Ectodermal cell (in vitro differentiated cells): Measurements from ENCODE around the gene NAAA. TPM values are rescaled to one million over a fixed set of nuclear protein-coding genes. Genes with fewer than 3 reads are reported as not detected.
"Not testable (repeated sequence)": the region's sequence is repeated elsewhere in the genome, so short reads cannot be mapped to it uniquely, and the experiment has no call there.

ENCODE experiments used
- H3K27ac ChIP-seq: 2 replicates; pipeline ENCODE4 v1.7.0; 2013; ENCODE audit warnings: mild to moderate bottlenecking, low read depth, low read length; ENCODE audit not compliant: insufficient read depth, poor library complexity, severe bottlenecking
- H3K27me3 ChIP-seq: 2 replicates; pipeline ENCODE4 v1.7.0; 2013; ENCODE audit warnings: mild to moderate bottlenecking, low read length; ENCODE audit not compliant: insufficient read depth, control insufficient read depth, poor library complexity, severe bottlenecking
- H3K36me3 ChIP-seq: one replicate; pipeline ENCODE4 v1.7.0; 2013; ENCODE audit warnings: low read length; ENCODE audit not compliant: control insufficient read depth, insufficient read depth
- H3K4me1 ChIP-seq: one replicate; pipeline ENCODE4 v1.7.0; 2013; ENCODE audit warnings: low read length; ENCODE audit not compliant: control insufficient read depth, insufficient read depth
- H3K4me3 ChIP-seq: 2 replicates; pipeline ENCODE4 v1.7.0; 2013; ENCODE audit warnings: low read depth, low read length, control low read depth; ENCODE audit not compliant: insufficient read depth
- H3K9me3 ChIP-seq: 2 replicates; pipeline ENCODE4 v1.7.0; 2013; ENCODE audit warnings: mild to moderate bottlenecking, low read length, moderate library complexity; ENCODE audit not compliant: control insufficient read depth
- WGBS, 2 experiments: methylation state at CpG; one replicate each; pipeline ENCODE4 v1.1.7; 2013; ENCODE audit warnings: missing lambda C conversion rate in 2 of 2; 5-methylcytosine and 5-hydroxymethylcytosine counted together
- polyA plus RNA-seq, 4 experiments: library from polyadenylated mRNA; stranded (reverse); fragments of 50-300 nt; gene quantifications; one replicate each; pipeline ENCODE4 v1.2.3, GENCODE V29; 2013

NAAA gene
- polyA plus RNA-seq (2013, experiment 1 of 4): 2.2 TPM
- polyA plus RNA-seq (2013, experiment 2 of 4): 0.98 TPM
- 2.1 TPM for polyA plus RNA-seq (2013, experiment 3 of 4)
- 2.1 TPM for polyA plus RNA-seq (2013, experiment 4 of 4)

DNA sequence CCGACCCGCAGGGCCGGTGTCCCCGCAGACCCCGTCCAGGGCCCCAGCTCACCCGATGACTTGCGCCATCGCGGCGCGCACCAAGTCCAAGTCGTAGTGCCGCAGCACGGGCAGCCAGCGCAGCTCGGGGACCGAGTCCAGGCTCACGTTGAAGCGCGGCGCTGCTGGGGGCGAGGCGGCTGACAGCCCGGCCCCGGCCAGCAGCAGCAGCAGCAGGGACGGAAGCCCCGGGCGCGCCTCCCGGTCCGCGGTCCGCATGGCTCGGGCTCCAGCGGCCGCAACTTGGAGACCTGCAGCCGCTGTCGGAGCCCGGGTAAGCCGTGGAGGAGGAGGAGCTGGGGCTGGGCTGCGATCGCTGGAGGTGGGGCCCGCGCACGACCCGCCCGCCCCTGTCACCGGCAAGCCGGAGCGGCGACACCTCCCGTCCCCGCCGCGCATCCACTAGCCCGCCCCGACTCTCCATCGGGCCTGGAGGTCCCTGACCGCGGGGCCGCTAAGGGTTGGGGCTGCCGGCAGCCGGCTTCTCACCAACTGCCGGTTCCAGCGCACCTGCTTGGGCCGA, at the start of gene NAAA:
NAAA (minus strand) TSS at position 322 of the 562 bp plus-strand sequence; CDS start at position 258, 64 bp downstream.
- H3K9me3 ChIP-seq: no peaks in the 10 kb centered on the region
- H3K4me1 ChIP-seq: no peaks in the 10 kb centered on the region
- no peaks in the 10 kb centered on the region for H3K36me3 ChIP-seq
- H3K4me3 ChIP-seq: peak within 1 kb of the TSS; percentile 58
- 1% methylated on average over 66 of the region's 66 CpGs for WGBS, 2 experiments
- H3K27ac ChIP-seq: no peak within 1 kb of the TSS
- peaks cover 29% of the 10 kb centered on the region for H3K27me3 ChIP-seq

DNA sequence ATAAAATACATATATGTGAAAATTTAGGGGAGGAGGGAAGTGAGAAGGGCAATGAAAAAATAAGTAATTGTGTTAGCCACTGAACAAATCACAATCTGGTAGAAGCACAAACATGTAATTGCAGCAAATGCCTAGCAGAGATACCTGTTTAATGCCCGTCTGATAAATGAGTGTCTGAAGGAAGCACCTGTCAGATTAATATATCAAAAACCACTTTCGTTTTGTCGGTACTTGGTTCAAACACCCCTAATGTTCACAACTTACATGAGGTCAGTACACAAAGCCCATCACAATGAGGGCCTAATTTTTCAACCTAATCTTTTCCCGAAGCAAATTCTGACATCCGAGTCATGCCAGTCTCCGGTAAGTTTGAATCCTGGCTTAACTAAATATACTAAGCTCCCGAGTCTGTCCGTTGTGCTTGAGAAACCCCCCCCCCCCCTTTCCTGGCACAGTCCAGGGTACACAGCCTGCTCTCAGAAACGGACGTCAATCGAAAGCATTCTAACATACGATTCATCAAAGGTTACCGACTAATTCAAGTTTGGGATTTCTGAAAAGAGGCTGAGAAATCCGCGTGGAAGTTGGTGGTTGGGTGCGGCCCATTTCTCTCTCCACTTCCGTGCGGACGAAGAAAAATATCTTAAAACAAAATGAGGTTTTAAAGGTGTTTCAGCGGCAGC, 49.2 kb upstream of the NAAA start:
- WGBS, 2 experiments: 4 to 6% methylated on average over 19 to 20 of the region's 20 CpGs

DNA sequence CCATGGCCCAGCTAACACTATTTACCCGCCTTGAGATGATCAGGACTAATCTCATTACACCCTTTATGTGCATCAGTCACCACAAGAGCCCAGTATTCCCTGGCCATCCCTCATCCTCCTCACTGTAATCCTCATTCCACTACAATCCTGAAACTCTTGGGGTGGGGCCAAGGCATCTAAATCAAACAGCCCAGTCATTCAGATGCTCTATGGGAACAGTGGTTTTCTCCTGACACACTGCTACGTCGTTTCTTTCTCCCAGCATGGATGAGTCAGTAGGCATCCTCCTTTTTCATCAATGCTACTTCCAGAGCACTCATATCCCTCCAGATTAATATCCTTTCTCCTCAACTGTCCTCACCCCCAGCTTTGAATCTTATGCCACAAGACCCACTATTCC, 44.3 kb upstream of the NAAA start:
- no peaks in the 10 kb centered on the region for H3K9me3 ChIP-seq
- no peaks in the 10 kb centered on the region for H3K36me3 ChIP-seq
- 84 to 86% methylated on average over 3 of the region's 3 CpGs for WGBS, 2 experiments
- H3K27me3 ChIP-seq: no peaks in the 10 kb centered on the region
- peaks cover 4% of the 10 kb centered on the region for H3K4me1 ChIP-seq
- H3K27ac ChIP-seq: no peak overlapping the region
- H3K4me3 ChIP-seq: no peak overlapping the region

More for the DNA sequence above, 49.2 kb upstream of the NAAA start:
- peaks cover 1% of the 10 kb centered on the region for H3K27me3 ChIP-seq
- no peaks in the 10 kb centered on the region for H3K36me3 ChIP-seq
- no peak overlapping the region for H3K27ac ChIP-seq
- H3K9me3 ChIP-seq: no peaks in the 10 kb centered on the region
- peak overlapping the region; percentile 77 for H3K4me3 ChIP-seq
- peaks cover 4% of the 10 kb centered on the region for H3K4me1 ChIP-seq

DNA sequence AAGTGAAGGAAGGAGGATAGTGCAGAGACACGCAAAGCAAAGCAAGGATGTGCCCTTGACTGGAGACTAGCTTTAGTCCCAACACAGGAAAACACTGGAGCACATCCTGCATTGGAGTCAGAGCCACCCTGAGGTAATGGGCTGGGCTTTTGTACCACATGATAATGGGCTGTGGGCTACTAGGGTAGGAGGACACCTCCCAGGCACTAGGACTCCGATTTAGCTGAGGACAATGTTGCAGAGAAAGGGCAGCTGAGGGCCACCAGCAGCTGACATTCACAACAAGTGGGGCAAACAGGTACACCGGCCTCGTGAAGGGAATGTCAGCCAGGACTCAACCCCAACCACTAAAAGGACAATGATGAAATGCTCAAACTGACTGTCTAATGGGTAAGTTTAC, 39.8 kb upstream of the NAAA start:
- WGBS, 2 experiments: 91 to 93% methylated on average over 4 of the region's 4 CpGs
- H3K9me3 ChIP-seq: no peaks in the 10 kb centered on the region
- peaks cover 34% of the 10 kb centered on the region for H3K36me3 ChIP-seq
- H3K4me3 ChIP-seq: no peak overlapping the region
- H3K27ac ChIP-seq: no peak overlapping the region
- H3K4me1 ChIP-seq: no peaks in the 10 kb centered on the region
- H3K27me3 ChIP-seq: no peaks in the 10 kb centered on the region

DNA sequence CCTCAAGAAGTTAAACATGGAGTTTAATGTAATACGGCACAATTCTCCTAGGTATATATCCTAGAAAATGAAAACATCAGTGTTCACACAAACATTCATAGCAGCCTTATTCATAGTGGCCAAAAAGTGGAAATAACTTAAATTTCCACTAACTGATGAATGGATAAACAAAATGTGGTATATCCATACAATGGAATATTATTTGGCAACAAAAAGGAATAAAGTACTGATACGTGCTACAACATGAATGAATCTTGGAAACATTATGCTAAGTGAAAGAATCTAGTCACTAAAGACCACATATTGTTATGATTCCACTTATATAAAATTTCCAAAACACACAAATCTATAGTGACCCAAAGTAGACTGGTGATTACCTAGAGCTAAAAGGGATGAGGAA, 35.4 kb upstream of the NAAA start:
- 100% methylated on average over 1 of the region's 2 CpGs; no CpG with 5 or more reads in 1 of the 2 experiments for WGBS, 2 experiments
- Histone ChIP-seq H3K9me3 (no peaks in the 10 kb centered on the region), H3K36me3 (peaks cover 58% of the 10 kb centered on the region), H3K27me3 (no peaks in the 10 kb centered on the region), H3K4me3 (no peak overlapping the region), H3K4me1 (no peaks in the 10 kb centered on the region), H3K27ac (no peak overlapping the region)

DNA sequence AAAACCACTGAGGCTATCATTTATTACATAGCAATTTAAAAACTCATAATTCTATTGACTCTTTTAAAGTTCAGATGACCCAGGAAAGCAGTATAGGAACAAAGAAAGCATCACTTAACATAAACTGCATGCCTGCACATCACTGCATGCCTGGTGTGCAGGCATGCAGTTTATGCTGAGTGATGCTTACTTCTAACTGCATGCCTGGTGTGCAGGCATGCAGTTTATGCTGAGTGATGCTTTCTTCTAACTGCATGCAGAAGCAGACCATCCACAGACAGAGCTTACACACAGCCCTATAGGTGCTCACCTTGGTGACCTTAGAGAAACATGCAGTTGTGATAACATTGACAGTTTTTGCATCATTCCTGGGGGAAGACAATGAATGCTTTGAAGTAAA, 33.0 kb upstream of the NAAA start:
- no peak overlapping the region for H3K4me3 ChIP-seq
- H3K4me1 ChIP-seq: no peaks in the 10 kb centered on the region
- no peaks in the 10 kb centered on the region for H3K27me3 ChIP-seq
- no peak overlapping the region for H3K27ac ChIP-seq
- peaks cover 67% of the 10 kb centered on the region for H3K36me3 ChIP-seq
- no peaks in the 10 kb centered on the region for H3K9me3 ChIP-seq

DNA sequence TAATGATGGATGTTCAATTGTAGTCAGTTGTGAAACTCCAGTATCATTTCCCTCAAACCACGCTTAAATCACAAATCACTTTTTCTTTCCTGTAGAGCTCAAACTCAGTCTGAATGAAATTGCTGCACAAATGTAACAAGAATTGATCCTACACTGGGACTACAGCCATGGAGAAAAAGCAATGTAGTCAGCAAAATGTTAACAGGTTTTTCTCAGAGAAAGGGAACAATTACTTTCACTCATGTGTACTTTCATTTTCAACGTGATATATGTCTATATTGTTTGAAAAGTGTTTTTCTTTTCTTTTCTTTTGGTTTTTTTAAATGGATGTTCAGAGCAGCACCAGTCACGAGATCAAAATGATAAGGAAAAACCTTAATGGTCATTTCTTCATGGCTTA, 27.3 kb upstream of the NAAA start:
- H3K27ac ChIP-seq: no peak overlapping the region
- 93 to 95% methylated on average over 3 of the region's 3 CpGs for WGBS, 2 experiments

DNA sequence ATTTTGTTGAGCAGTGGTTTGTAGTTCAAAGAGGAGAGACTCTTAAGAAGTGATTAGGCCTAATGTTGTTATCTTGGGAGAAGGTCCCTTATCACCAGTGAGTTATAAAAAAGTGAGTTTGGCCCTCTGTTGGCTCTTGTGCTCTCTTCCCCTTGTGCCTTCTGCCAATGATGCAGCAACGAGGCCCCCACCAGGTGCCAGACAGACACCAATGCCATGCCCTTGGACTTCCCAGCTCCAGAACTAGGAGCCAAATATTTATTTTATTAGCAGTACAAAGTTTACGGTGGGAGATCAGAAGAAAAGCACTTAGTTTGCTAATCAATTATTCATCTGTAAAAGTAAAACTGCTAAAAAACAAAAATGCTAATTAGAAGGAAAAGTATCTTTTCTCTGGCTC, 22.7 kb upstream of the NAAA start:
- H3K9me3 ChIP-seq: no peaks in the 10 kb centered on the region
- no peak overlapping the region for H3K4me3 ChIP-seq
- WGBS, 2 experiments: 91 to 94% methylated on average over 1 of the region's 2 CpGs
- no peaks in the 10 kb centered on the region for H3K4me1 ChIP-seq
- H3K27me3 ChIP-seq: no peaks in the 10 kb centered on the region
- H3K27ac ChIP-seq: no peak overlapping the region
- peaks cover 54% of the 10 kb centered on the region for H3K36me3 ChIP-seq

More for the DNA sequence above, 27.3 kb upstream of the NAAA start:
- no peaks in the 10 kb centered on the region for H3K27me3 ChIP-seq
- H3K36me3 ChIP-seq: peaks cover 55% of the 10 kb centered on the region
- no peaks in the 10 kb centered on the region for H3K9me3 ChIP-seq
- H3K4me3 ChIP-seq: no peak overlapping the region
- H3K4me1 ChIP-seq: no peaks in the 10 kb centered on the region

DNA sequence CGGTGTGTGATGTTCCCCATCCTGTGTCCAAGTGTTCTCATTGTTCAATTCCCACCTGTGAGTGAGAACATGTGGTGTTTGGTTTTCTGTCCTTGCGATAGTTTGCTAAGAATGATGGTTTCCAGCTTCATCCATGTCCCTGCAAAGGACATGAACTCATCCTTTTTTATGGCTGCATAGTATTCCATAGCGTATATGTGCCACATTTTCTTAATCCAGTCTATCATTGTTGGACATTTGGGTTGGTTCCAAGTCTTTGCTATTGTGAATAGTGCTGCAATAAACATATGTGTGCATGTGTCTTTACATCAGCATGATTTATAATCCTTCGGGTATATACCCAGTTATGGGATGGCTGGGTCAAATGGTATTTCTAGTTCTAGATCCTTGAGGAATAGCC, 21.3 kb upstream of the NAAA start:
- H3K9me3 ChIP-seq, H3K4me3 ChIP-seq, H3K27me3 ChIP-seq, H3K27ac ChIP-seq, H3K4me1 ChIP-seq: not testable (repeated sequence)
- WGBS, 2 experiments: 92 to 100% methylated on average over 2 of the region's 4 CpGs
- peaks cover 55% of the 10 kb centered on the region for H3K36me3 ChIP-seq

DNA sequence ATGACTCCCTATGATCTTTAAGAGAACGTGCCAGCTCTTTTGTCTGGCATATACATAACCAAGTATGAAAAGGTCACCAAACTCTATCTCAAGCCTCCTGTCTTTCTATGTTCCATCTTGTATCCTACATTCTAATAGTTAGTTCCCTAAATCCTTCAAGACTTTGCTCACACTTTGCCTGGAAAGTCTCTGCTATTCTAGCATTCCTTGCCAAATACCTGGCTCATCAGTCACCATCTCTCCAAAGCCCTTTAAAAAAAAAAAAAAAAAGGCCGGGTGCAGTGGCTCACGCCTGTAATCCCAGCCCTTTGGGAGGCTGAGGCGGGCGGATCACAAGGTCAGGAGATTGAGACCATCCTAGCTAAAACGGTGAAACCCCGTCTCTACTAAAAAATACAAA, 17.7 kb upstream of the NAAA start:
- 81 to 99% methylated on average over 2 to 5 of the region's 7 CpGs for WGBS, 2 experiments
- not testable (repeated sequence) for H3K9me3 ChIP-seq, H3K27ac ChIP-seq, H3K4me3 ChIP-seq, H3K27me3 ChIP-seq, H3K4me1 ChIP-seq
- H3K36me3 ChIP-seq: peaks cover 50% of the 10 kb centered on the region
